Psoas muscle (tissue), 8 donors: ENCODE results near the gene MARK4. TPM values are rescaled to one million over a fixed set of nuclear protein-coding genes. Genes with fewer than 3 reads are reported as not detected.

Experiments
- ATAC-seq, 4 donors: fragments of 200-7000 bp; cut with Tn5 transposase; one replicate each; pipeline ENCODE4 v1.9.1; 2020; ENCODE audit warnings: moderate library complexity in 3 of 4, mild to moderate bottlenecking in 2 of 4
- DNase-seq, 2 donors: peaks; one replicate each; pipeline ENCODE4 v3.0.0-alpha.2; 2020
- H3K27ac ChIP-seq: fragments of 200-600 bp; one replicate; pipeline ENCODE4 v1.8.0; 2022
- H3K27me3 ChIP-seq, 3 donors: fragments of 200-600 bp in 1 of 3; one replicate each; pipeline versions ENCODE4 v1.6.1 to v1.8.0; 2013 to 2022; ENCODE audit warnings: low read length in 2 of 3, mild to moderate bottlenecking in 2 of 3, moderate library complexity in 1 of 3; ENCODE audit not compliant: insufficient read depth in 3 of 3
- H3K36me3 ChIP-seq, 2 donors: fragments of 200-600 bp in 1 of 2; one replicate each; pipeline versions ENCODE4 v1.6.1 to v1.8.0; 2013 to 2022; ENCODE audit warnings: low read depth in 1 of 2, mild to moderate bottlenecking in 1 of 2, moderate library complexity in 1 of 2; ENCODE audit not compliant: insufficient read depth in 1 of 2
- H3K4me1 ChIP-seq: fragments of 200-600 bp; one replicate; pipeline ENCODE4 v1.8.0; 2022
- H3K4me3 ChIP-seq: fragments of 200-600 bp; one replicate; pipeline ENCODE4 v1.8.0; 2022; ENCODE audit warnings: mild to moderate bottlenecking
- H3K9me3 ChIP-seq: fragments of 200-600 bp; one replicate; pipeline ENCODE4 v1.8.0; 2022
- CTCF ChIP-seq: fragments of 200-600 bp; IDR thresholded peaks from one replicate; pipeline ENCODE4 v1.8.0; 2022; ENCODE audit warnings: antibody characterized with exemption
- WGBS, 3 donors: extraction: QIAGEN DNeasy Blood & Tissue Kit; methylation state at CpG; one replicate each; pipeline versions ENCODE4 v1.1.6 to v1.1.7; 2013; 5-methylcytosine and 5-hydroxymethylcytosine counted together
- intact Hi-C, 2 donors: fragments of 100-400 bp; cut with DNase I; formaldehyde crosslinking; loops; one replicate each; pipeline versions ENCODE4 v1.11.0 to v1.14.2; 2022
- polyA plus RNA-seq, 3 donors: library from polyadenylated mRNA; stranded (reverse); fragments of 200-250 nt; gene quantifications; one replicate each; pipeline ENCODE4 v1.2.3, GENCODE V29; 2013
- total RNA-seq, 4 donors: library from RNA; stranded (reverse); fragmentation: NEBNext Ultra II Directional in 2 of 4; extraction: Animal tissue kit (Norgen Biotek cat#: 25700) in 2 of 4; gene quantifications; one replicate each; pipeline versions ENCODE4 v1.2.1 to v1.2.4, GENCODE V29; 2021 to 2023
- donor health status: healthy with polysubstance abuse.
- donor health status: DM: no; HTN: no; CAD: no; lungs with moderate emphysema.
- donor health status: Bipolar disorder and iron deficiency.
- donor health status: healthy.
- donor health status: DM: yes; HTN: yes; CAD: no.
- donor health status: DM: no; HTN: no; CAD: no.
- donor health status: DM: no; HTN: no; CAD: no.
- donor health status: DM: yes; HTN: yes; CAD: no.

Gene MARK4
- total and polyA plus RNA-seq, 7 donors, result 11.0 to 37.7 (median 29.7) TPM

DNA sequence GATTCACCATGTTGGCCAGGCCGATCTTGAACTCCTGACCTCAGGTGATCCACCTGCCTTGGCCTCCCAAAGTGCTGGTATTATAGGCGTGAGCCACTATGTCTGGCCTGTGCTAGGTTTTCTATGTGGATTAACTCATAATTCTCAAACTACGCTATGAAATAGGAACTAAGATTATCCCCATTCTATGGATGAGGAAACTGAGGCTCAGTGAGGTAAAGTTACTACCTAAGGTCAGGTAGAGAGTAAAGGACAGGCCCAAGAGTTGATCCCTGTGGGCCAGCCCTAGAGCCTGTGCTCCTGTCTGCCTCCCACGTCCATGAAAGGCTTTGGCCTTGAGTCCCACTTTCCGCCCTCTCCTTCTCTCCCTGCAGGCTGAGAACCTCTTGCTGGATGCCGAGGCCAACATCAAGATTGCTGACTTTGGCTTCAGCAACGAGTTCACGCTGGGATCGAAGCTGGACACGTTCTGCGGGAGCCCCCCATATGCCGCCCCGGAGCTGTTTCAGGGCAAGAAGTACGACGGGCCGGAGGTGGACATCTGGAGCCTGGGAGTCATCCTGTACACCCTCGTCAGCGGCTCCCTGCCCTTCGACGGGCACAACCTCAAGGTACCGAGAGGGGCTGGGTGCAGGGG, 20.1 kb downstream of the MARK4 start:
- 85 to 86% (median 85%) methylated on average over 21 of the region's 21 CpGs for WGBS, 3 donors
- no peaks in the 10 kb centered on the region for H3K4me1 ChIP-seq
- no peak overlapping the region for H3K4me3 ChIP-seq
- intact Hi-C loops, result no loop called here
- H3K9me3 ChIP-seq, result no peaks in the 10 kb centered on the region
- no peak overlapping the region for H3K27ac ChIP-seq
- TF ChIP-seq CTCF, result no peak
- no peaks in the 10 kb centered on the region for H3K27me3 ChIP-seq
- DNase-seq (no peak), ATAC-seq (no peak)
- peaks cover 0 to 80% of the 10 kb centered on the region in 2 donors for H3K36me3 ChIP-seq

DNA sequence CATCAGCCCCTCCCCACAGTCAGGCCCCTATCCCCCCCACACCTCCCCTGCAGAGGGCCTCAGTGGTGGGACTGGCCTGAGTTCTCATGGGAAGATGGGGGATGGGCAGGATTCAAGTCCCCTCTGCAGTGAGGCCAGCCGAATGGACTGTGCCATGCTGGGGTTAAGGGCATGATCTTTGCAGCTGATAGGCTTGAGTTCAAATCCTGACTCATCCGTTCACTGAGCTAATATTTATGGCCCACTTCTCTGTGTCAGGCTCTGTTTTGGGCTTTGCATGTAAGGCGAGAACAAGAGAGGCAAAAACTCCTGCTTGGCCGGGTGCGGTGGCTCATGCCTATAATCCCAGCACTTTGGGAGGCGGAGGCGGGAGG, 20.7 kb downstream of the MARK4 start:
- no peaks in the 10 kb centered on the region for H3K27me3 ChIP-seq
- no peak overlapping the region for H3K4me3 ChIP-seq
- ATAC-seq (no peak), DNase-seq (no peak)
- H3K36me3 ChIP-seq, result peaks cover 0 to 75% of the 10 kb centered on the region in 2 donors
- no peaks in the 10 kb centered on the region for H3K9me3 ChIP-seq
- TF ChIP-seq CTCF, result no peak
- no peaks in the 10 kb centered on the region for H3K4me1 ChIP-seq
- 75 to 78% (median 76%) methylated on average over 7 of the region's 7 CpGs for WGBS, 3 donors
- H3K27ac ChIP-seq, result no peak overlapping the region
- intact Hi-C loops, result no loop called here

- no peak for TF ChIP-seq CTCF
- Histone ChIP-seq H3K27ac (no peak overlapping the region), H3K36me3 (peaks cover 0 to 69% of the 10 kb centered on the region in 2 donors), H3K9me3 (no peaks in the 10 kb centered on the region), H3K27me3 (no peaks in the 10 kb centered on the region), H3K4me1 (no peaks in the 10 kb centered on the region), H3K4me3 (no peak overlapping the region)
- intact Hi-C loops, result no loop called here
- no peak for ATAC-seq
- no peak for DNase-seq
- WGBS, 3 donors, result 75 to 82% (median 78%) methylated on average over 14 of the region's 14 CpGs
Observed at GRCh38 chr19:45273521-45273855, 22.4 kb downstream of the MARK4 start.

DNA sequence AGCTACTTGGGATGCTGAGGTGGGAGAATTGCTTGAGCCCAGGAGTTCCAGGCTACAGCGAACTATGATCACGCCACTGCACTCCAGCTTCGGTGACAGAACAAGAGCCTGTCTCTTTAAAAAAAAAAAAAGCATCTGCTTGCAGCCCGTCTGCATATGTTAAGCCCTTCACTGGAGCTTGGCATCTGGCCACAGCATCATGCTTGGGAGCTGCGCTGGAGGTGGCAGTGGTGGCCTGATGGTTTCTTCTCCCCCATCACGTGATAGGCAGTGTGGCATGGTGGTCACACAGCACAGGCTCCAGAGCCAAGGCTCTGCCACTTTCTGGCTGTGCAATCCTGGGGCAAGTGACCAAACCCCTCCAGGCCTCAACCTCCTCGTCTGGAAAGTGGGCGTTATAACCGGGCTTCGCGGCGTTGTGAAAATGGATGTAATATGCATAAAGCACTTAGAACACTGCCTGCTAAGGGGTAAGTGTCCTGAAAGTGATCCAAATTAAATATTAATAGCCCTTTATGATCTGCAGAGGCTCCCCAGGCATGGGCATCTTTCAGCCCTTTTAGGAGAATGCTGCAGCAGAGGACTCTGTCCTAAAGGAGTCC, 24.4 kb downstream of the MARK4 start:
- Histone ChIP-seq H3K36me3 (peaks cover 0 to 77% of the 10 kb centered on the region in 2 donors), H3K27me3 (no peaks in the 10 kb centered on the region), H3K27ac (no peak overlapping the region), H3K9me3 (no peaks in the 10 kb centered on the region), H3K4me1 (no peaks in the 10 kb centered on the region), H3K4me3 (no peak overlapping the region)
- 71 to 76% (median 73%) methylated on average over 12 of the region's 12 CpGs for WGBS, 3 donors
- no peak for ATAC-seq
- intact Hi-C loops, result no loop called here
- no peak for TF ChIP-seq CTCF
- DNase-seq, result no peak

DNA sequence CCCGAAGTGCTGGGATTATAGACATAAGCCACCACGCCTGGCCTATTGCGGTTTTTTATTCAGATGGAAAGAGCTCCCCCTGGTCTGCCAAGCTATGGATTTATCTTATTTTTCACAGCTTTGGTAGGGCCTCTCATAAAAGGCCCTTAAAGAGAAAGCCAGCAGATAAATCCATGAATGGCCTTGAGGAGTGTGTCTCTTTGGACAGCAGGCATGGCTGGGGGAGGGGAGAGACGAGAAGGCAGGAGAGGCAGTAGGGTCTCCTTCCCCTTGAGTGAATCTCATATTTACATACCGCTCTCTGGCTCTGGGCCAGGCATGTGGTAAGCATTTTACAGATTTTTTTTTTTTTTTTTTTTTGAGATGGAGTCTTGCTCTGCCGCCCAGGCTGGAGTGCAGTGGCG, 25.2 kb downstream of the MARK4 start:
- H3K9me3 ChIP-seq, result no peaks in the 10 kb centered on the region
- ATAC-seq (no peak), DNase-seq (no peak)
- H3K4me3 ChIP-seq, result no peak overlapping the region
- no peaks in the 10 kb centered on the region for H3K4me1 ChIP-seq
- TF ChIP-seq CTCF, result no peak
- H3K27ac ChIP-seq, result no peak overlapping the region
- H3K36me3 ChIP-seq, result peaks cover 0 to 79% of the 10 kb centered on the region in 2 donors
- no peaks in the 10 kb centered on the region for H3K27me3 ChIP-seq
- WGBS, 3 donors, result 73 to 81% (median 78%) methylated on average over 6 to 7 of the region's 7 CpGs
- intact Hi-C loops, result no loop called here
